MCF 10A (cell line): ENCODE measurements around the gene SAG. TPM values are rescaled to one million over a fixed set of nuclear protein-coding genes. Genes with fewer than 3 reads are reported as not detected.

Experiments used
- BruUV-seq: library from RNA; stranded (reverse); fragments of 400-500 nt; replicated peaks from 2 replicates; lab custom pipeline; 2021; lab: Mats Ljungman, UMichigan
- CTCF ChIA-PET: fragments of 300-600 bp; sonication (Branson Sonifier 250); formaldehyde crosslinking; extraction: SDS; loops from one replicate; lab custom pipeline; 2021; ENCODE audit warnings: antibody characterized with exemption, inconsistent platforms; lab: Yijun Ruan, JAX
- POLR2A ChIA-PET: fragments of 300-600, 350-650 bp; sonication (Branson Sonifier 250); formaldehyde crosslinking; extraction: SDS; loops from one replicate; lab custom pipeline; 2020; ENCODE audit warnings: antibody characterized with exemption, inconsistent platforms; lab: Yijun Ruan, JAX
- DNase-seq: peaks from one replicate; pipeline ENCODE4 v3.0.0-alpha.2; 2018; ENCODE audit not compliant: unreplicated experiment
- H3K27ac Mint-ChIP-seq: one replicate; pipeline ENCODE4 v1.8.0; 2022; ENCODE audit warnings: mild to moderate bottlenecking, low read depth, mixed read lengths; ENCODE audit not compliant: unreplicated experiment
- H3K27me3 Mint-ChIP-seq: one replicate; pipeline ENCODE4 v1.8.0; 2022; ENCODE audit warnings: mixed read lengths; ENCODE audit not compliant: insufficient read depth, unreplicated experiment
- H3K36me3 Mint-ChIP-seq: one replicate; pipeline ENCODE4 v1.8.0; 2022; ENCODE audit warnings: mild to moderate bottlenecking, moderate library complexity, mixed read lengths; ENCODE audit not compliant: insufficient read depth, unreplicated experiment
- H3K4me1 Mint-ChIP-seq: one replicate; pipeline ENCODE4 v1.8.0; 2022; ENCODE audit warnings: mixed read lengths; ENCODE audit not compliant: insufficient read depth, unreplicated experiment
- H3K4me3 Mint-ChIP-seq: one replicate; pipeline ENCODE4 v1.8.0; 2022; ENCODE audit warnings: mild to moderate bottlenecking, moderate library complexity, mixed read lengths; ENCODE audit not compliant: unreplicated experiment
- H3K9me3 Mint-ChIP-seq: one replicate; pipeline ENCODE4 v1.8.0; 2022; ENCODE audit warnings: mixed read lengths; ENCODE audit not compliant: unreplicated experiment
- CTCF ChIP-seq: fragments of 200-600 bp; IDR thresholded peaks from one replicate; pipeline ENCODE4 v1.8.0; 2022; ENCODE audit warnings: antibody characterized with exemption, mild to moderate bottlenecking; ENCODE audit not compliant: unreplicated experiment
- intact Hi-C: fragments of 100-400 bp; cut with micrococcal nuclease; formaldehyde crosslinking; loops from 2 replicates; pipeline ENCODE4 v1.14.1; 2022
- total RNA-seq: library from RNA; stranded (reverse); gene quantifications from 2 replicates; pipeline ENCODE4 v1.2.3, GENCODE V29; 2022

SAG gene
- total RNA-seq, 1 experiment from 2014 or later: not detected

- H3K36me3 Mint-ChIP-seq: no peaks in the 10 kb centered on the region
- no peaks in the 10 kb centered on the region for H3K9me3 Mint-ChIP-seq
- ChIA-PET CTCF (interaction anchor here (0.6 to 1.0 kb wide), 4 partner anchors 12 to 85 kb away, joined by 3 to 4 read pairs (median 3); no protein-coding TSS in a partner anchor), POLR2A (interaction anchor here (0.6 kb wide), 1 partner anchor 7 kb away, joined by 3 read pairs; no protein-coding TSS in a partner anchor)
- BruUV-seq: no TSS peak
- intact Hi-C loops: no loop called here
- no peak for TF ChIP-seq CTCF
- H3K27me3 Mint-ChIP-seq: peaks cover 24% of the 10 kb centered on the region
- DNase-seq: no peak
- no peak overlapping the region for H3K27ac Mint-ChIP-seq
- H3K4me1 Mint-ChIP-seq: no peaks in the 10 kb centered on the region
- H3K4me3 Mint-ChIP-seq: no peak overlapping the region
Observed at GRCh38 chr2:233312874-233313273, 5.3 kb downstream of the SAG start.

GRCh38 chr2:233314180-233314925 is 6.7 kb downstream of the SAG start:
- ChIA-PET POLR2A (no interaction called here), CTCF (no interaction called here)
- Mint-ChIP-seq H3K4me1 (no peaks in the 10 kb centered on the region), H3K27me3 (peaks cover 35% of the 10 kb centered on the region), H3K4me3 (no peak overlapping the region), H3K27ac (no peak overlapping the region), H3K9me3 (no peaks in the 10 kb centered on the region), H3K36me3 (no peaks in the 10 kb centered on the region)
- intact Hi-C loops: no loop called here
- BruUV-seq: no TSS peak
- no peak for DNase-seq
- TF ChIP-seq CTCF: no peak

- H3K27me3 Mint-ChIP-seq: peaks cover 43% of the 10 kb centered on the region
- CTCF ChIA-PET: interaction anchor here (0.6 to 1.6 kb wide), 2 partner anchors 127 to 610 kb away, joined by 3 to 6 read pairs; no protein-coding TSS in a partner anchor
Observed at GRCh38 chr2:233317196-233317943, 9.8 kb downstream of the SAG start.

More at GRCh38 chr2:233317196-233317943, 9.8 kb downstream of the SAG start:
- TF ChIP-seq CTCF: no peak
- Mint-ChIP-seq H3K27ac (no peak overlapping the region), H3K9me3 (no peaks in the 10 kb centered on the region), H3K36me3 (no peaks in the 10 kb centered on the region), H3K4me1 (no peaks in the 10 kb centered on the region), H3K4me3 (no peak overlapping the region)
- POLR2A ChIA-PET: interaction anchor here (0.5 to 1.0 kb wide), 2 partner anchors 9 to 14 kb away, joined by 3 to 4 read pairs; no protein-coding TSS in a partner anchor
- no TSS peak for BruUV-seq
- DNase-seq: no peak
- intact Hi-C loops: no loop called here
